ACC112 (cell line): Measurements from ENCODE around the gene NELFA.
"Not testable (repeated sequence)": the region's sequence is repeated elsewhere in the genome, so short reads cannot be mapped to it uniquely, and the experiment has no call there.

ENCODE experiments used
- H2AFZ ChIP-seq: fragments of 200-600 bp; sonication (generic); one replicate; pipeline ENCODE4 v1.6.0; 2017; ENCODE audit warnings: antibody characterized with exemption, low read length; ENCODE audit not compliant: unreplicated experiment
- H3K27ac ChIP-seq: fragments of 200-600 bp; sonication (generic); 2 replicates; pipeline ENCODE4 v1.5.1; 2014; ENCODE audit warnings: low read depth, mild to moderate bottlenecking, antibody characterized with exemption, low read length, moderate library complexity
- H3K27me3 ChIP-seq: fragments of 200-600 bp; sonication (generic); 2 replicates; pipeline ENCODE4 v1.6.1; 2014; ENCODE audit warnings: mild to moderate bottlenecking, antibody characterized with exemption, low read length, moderate library complexity, mixed read lengths; ENCODE audit not compliant: insufficient read depth
- H3K36me3 ChIP-seq: fragments of 200-600 bp; sonication (generic); 2 replicates; pipeline ENCODE4 v1.6.1; 2016; ENCODE audit warnings: mild to moderate bottlenecking, antibody characterized with exemption, low read length, moderate library complexity, mixed read lengths; ENCODE audit not compliant: insufficient read depth
- H3K4me1 ChIP-seq: fragments of 200-600 bp; sonication (generic); one replicate; pipeline ENCODE4 v1.6.1; 2016; ENCODE audit warnings: low read length, mixed read lengths; ENCODE audit not compliant: insufficient read depth, unreplicated experiment, control insufficient read depth
- H3K4me3 ChIP-seq: fragments of 200-600 bp; sonication (generic); 2 replicates; pipeline ENCODE4 v1.5.1; 2014; ENCODE audit warnings: mild to moderate bottlenecking, low read depth, low read length
- H3K79me2 ChIP-seq: fragments of 200-600 bp; sonication (generic); one replicate; pipeline ENCODE4 v1.6.0; 2016; ENCODE audit warnings: low read length; ENCODE audit not compliant: control insufficient read depth, unreplicated experiment, insufficient read depth

NELFA gene

GRCh38 chr4:2040391-2041238, 31.8 kb upstream of the NELFA start:
- H3K79me2 ChIP-seq: no peaks in the 10 kb centered on the region
- no peaks in the 10 kb centered on the region for H3K36me3 ChIP-seq
- H2AFZ ChIP-seq: no peak overlapping the region
- no peaks in the 10 kb centered on the region for H3K4me1 ChIP-seq
- H3K27ac ChIP-seq: no peak overlapping the region
- H3K27me3 ChIP-seq: peaks cover 21% of the 10 kb centered on the region
- H3K4me3 ChIP-seq: peak overlapping the region; percentile 80

GRCh38 chr4:2036866-2037265, 28.1 kb upstream of the NELFA start:
- no peaks in the 10 kb centered on the region for H3K79me2 ChIP-seq
- H3K4me1 ChIP-seq: no peaks in the 10 kb centered on the region
- H2AFZ ChIP-seq: no peak overlapping the region
- H3K27me3 ChIP-seq: peaks cover 45% of the 10 kb centered on the region
- no peak overlapping the region for H3K27ac ChIP-seq
- H3K36me3 ChIP-seq: no peaks in the 10 kb centered on the region
- H3K4me3 ChIP-seq: no peak overlapping the region

- Histone ChIP-seq H3K79me2 (no peaks in the 10 kb centered on the region), H2AFZ (no peak overlapping the region), H3K4me1 (no peaks in the 10 kb centered on the region), H3K36me3 (no peaks in the 10 kb centered on the region), H3K27me3 (peaks cover 42% of the 10 kb centered on the region), H3K4me3 (no peak overlapping the region), H3K27ac (no peak overlapping the region)
Observed at GRCh38 chr4:2036327-2036726, 27.6 kb upstream of the NELFA start.

GRCh38 chr4:2031161-2031560, 22.4 kb upstream of the NELFA start:
- H2AFZ ChIP-seq, H3K4me3 ChIP-seq, H3K36me3 ChIP-seq, H3K79me2 ChIP-seq, H3K4me1 ChIP-seq, H3K27ac ChIP-seq: not testable (repeated sequence)
- H3K27me3 ChIP-seq: peaks cover 50% of the 10 kb centered on the region

- not testable (repeated sequence) for H3K4me3 ChIP-seq, H3K36me3 ChIP-seq, H3K4me1 ChIP-seq, H3K79me2 ChIP-seq, H2AFZ ChIP-seq, H3K27ac ChIP-seq
- H3K27me3 ChIP-seq: peaks cover 42% of the 10 kb centered on the region
Observed at GRCh38 chr4:2027120-2027519, 18.3 kb upstream of the NELFA start.

- H3K4me1 ChIP-seq: no peaks in the 10 kb centered on the region
- no peaks in the 10 kb centered on the region for H3K36me3 ChIP-seq
- no peak overlapping the region for H3K4me3 ChIP-seq
- no peak overlapping the region for H2AFZ ChIP-seq
- H3K27me3 ChIP-seq: peaks cover 42% of the 10 kb centered on the region
- H3K27ac ChIP-seq: no peak overlapping the region
- H3K79me2 ChIP-seq: no peaks in the 10 kb centered on the region
Observed at GRCh38 chr4:2025817-2026216, 17.0 kb upstream of the NELFA start.

- Histone ChIP-seq H3K4me3 (no peak overlapping the region), H3K4me1 (no peaks in the 10 kb centered on the region), H3K27ac (no peak overlapping the region), H2AFZ (no peak overlapping the region), H3K36me3 (no peaks in the 10 kb centered on the region), H3K79me2 (no peaks in the 10 kb centered on the region), H3K27me3 (peaks cover 33% of the 10 kb centered on the region)
Observed at GRCh38 chr4:2024683-2025082, 15.9 kb upstream of the NELFA start.

- not testable (repeated sequence) for H3K36me3 ChIP-seq, H3K27ac ChIP-seq, H2AFZ ChIP-seq, H3K79me2 ChIP-seq, H3K4me1 ChIP-seq, H3K4me3 ChIP-seq
- H3K27me3 ChIP-seq: peaks cover 23% of the 10 kb centered on the region; the same call in 1 of the 2 replicates
Observed at GRCh38 chr4:2021358-2022018, 12.7 kb upstream of the NELFA start.

GRCh38 chr4:2015008-2015407, 6.2 kb upstream of the NELFA start:
- H3K4me3 ChIP-seq: no peak overlapping the region
- H3K79me2 ChIP-seq: no peaks in the 10 kb centered on the region
- no peak overlapping the region for H2AFZ ChIP-seq
- no peak overlapping the region for H3K27ac ChIP-seq
- H3K36me3 ChIP-seq: no peaks in the 10 kb centered on the region
- no peaks in the 10 kb centered on the region for H3K27me3 ChIP-seq
- H3K4me1 ChIP-seq: peaks cover 2% of the 10 kb centered on the region

GRCh38 chr4:2011583-2011982, 2.8 kb upstream of the NELFA start:
- no peaks in the 10 kb centered on the region for H3K27me3 ChIP-seq
- no peaks in the 10 kb centered on the region for H3K36me3 ChIP-seq
- no peak overlapping the region for H3K27ac ChIP-seq
- no peak overlapping the region for H2AFZ ChIP-seq
- H3K79me2 ChIP-seq: peaks cover 21% of the 10 kb centered on the region
- H3K4me1 ChIP-seq: peaks cover 12% of the 10 kb centered on the region
- no peak overlapping the region for H3K4me3 ChIP-seq
